Measurements from ENCODE around the gene POLDIP2. TPM values are rescaled to one million over a fixed set of nuclear protein-coding genes. Genes with fewer than 3 reads are reported as not detected.

The POLDIP2 gene
- total RNA-seq, 4 donors from 2014 or later = 54.9 to 95.3 (median 66.5) TPM

DNA sequence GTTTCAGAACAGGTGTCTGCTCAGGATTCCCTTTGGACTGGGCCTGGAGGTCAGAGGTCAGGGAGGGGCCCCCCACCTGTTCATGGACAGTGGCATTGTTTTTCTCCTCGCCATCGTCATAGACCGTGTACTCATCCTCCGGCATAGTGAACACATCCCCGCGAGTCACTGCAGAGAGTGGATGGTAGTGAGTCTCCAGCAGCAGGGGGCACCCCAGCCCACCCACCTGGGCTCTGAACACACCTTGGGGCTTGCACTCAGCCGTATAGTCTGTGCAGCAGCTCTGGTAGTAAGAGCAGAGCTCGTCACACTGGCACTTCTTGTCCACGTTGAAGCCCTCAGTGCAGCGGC, 12.3 kb upstream of the POLDIP2 start:
- in situ Hi-C loops (cut with MboI; ENCODE audit: low pct_ligation_motif_present in 1 of 4, low pct_unique_long_range_greater_than_20kb in 1 of 4, low sequenced_read_pairs in 3 of 4) (no loop called here), intact Hi-C loops (cut with DNase I; ENCODE audit: low total_unique reads) (no loop called here)
- Histone ChIP-seq H3K9me3 (no peaks in the 10 kb centered on the region), H3K36me3 (no peaks in the 10 kb centered on the region), H3K4me1 (peaks cover 8 to 20% (median 15%) of the 10 kb centered on the region in 4 donors), H3K27ac (no peak overlapping the region), H3K27me3 (peaks cover 18% of the 10 kb centered on the region), H3K4me3 (no peak overlapping the region)
- 83% methylated on average over 10 of the region's 10 CpGs; no CpG with 5 or more reads in 1 of the 2 donors for WGBS, 2 donors (ENCODE audit: low coverage in 1 of 2)
- TF ChIP-seq, protein P1, sequence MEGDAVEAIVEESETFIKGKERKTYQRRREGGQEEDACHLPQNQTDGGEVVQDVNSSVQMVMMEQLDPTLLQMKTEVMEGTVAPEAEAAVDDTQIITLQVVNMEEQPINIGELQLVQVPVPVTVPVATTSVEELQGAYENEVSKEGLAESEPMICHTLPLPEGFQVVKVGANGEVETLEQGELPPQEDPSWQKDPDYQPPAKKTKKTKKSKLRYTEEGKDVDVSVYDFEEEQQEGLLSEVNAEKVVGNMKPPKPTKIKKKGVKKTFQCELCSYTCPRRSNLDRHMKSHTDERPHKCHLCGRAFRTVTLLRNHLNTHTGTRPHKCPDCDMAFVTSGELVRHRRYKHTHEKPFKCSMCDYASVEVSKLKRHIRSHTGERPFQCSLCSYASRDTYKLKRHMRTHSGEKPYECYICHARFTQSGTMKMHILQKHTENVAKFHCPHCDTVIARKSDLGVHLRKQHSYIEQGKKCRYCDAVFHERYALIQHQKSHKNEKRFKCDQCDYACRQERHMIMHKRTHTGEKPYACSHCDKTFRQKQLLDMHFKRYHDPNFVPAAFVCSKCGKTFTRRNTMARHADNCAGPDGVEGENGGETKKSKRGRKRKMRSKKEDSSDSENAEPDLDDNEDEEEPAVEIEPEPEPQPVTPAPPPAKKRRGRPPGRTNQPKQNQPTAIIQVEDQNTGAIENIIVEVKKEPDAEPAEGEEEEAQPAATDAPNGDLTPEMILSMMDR (IDR thresholded peaks at IDR 0.05) = no peak
- DNase-seq = no peak

DNA sequence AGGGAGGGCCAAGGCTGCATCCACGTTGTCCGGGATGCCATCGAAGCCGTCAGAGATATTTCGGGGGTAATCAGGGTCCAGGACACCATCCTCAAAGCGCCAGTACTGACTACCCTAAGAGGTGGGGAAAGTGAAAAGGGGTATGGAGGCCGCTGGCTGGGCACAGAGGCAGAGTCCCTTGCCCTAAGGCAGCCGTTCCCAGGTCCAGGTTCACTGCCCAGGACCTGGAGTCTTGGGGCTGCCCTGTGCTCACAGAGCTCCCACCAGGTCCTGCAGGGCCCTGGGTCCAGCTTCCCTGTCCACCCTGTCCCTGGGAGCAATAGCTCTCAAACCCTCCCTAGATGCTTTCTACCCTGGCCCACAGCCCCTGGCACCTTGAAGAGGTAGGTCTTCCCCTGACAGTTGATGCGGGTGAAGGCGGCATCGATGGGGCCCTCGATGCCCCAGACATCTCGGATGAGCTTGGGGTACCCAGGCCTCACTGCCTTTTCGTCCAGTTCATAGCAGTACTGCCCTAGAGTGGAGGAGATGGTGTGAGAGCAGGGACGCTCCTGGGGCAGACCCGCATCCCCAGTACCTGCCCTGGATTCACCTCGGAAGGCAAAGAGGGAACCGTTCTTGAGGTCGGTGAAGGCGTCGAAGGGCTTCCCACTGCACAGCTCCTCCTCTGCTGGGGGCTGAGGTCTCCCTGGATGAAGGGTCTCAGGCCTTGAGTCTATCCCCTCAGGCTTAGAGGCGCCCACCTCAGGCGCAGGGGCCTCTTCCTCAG, 11.8 kb upstream of the POLDIP2 start:
- Histone ChIP-seq H3K4me1 (peaks cover 8 to 20% (median 15%) of the 10 kb centered on the region in 4 donors), H3K36me3 (no peaks in the 10 kb centered on the region), H3K4me3 (no peak overlapping the region), H3K9me3 (no peaks in the 10 kb centered on the region), H3K27ac (no peak overlapping the region), H3K27me3 (peaks cover 18% of the 10 kb centered on the region)
- intact Hi-C loops (cut with DNase I; ENCODE audit: low total_unique reads) = no loop called here
- no peak for DNase-seq
- in situ Hi-C loops (cut with MboI; ENCODE audit: low pct_ligation_motif_present in 1 of 4, low pct_unique_long_range_greater_than_20kb in 1 of 4, low sequenced_read_pairs in 3 of 4) = no loop called here
- TF ChIP-seq POLR2A (IDR thresholded peaks at IDR 0.05) (no peak), EP300 (IDR thresholded peaks at IDR 0.05; ENCODE audit: low read depth) (no peak), POLR2AphosphoS5 (IDR thresholded peaks at IDR 0.05) (no peak)
- TF ChIP-seq, protein P1 (IDR thresholded peaks at IDR 0.05) = no peak
- 92% methylated on average over 23 of the region's 23 CpGs; no CpG with 5 or more reads in 1 of the 2 donors for WGBS, 2 donors (ENCODE audit: low coverage in 1 of 2)

DNA sequence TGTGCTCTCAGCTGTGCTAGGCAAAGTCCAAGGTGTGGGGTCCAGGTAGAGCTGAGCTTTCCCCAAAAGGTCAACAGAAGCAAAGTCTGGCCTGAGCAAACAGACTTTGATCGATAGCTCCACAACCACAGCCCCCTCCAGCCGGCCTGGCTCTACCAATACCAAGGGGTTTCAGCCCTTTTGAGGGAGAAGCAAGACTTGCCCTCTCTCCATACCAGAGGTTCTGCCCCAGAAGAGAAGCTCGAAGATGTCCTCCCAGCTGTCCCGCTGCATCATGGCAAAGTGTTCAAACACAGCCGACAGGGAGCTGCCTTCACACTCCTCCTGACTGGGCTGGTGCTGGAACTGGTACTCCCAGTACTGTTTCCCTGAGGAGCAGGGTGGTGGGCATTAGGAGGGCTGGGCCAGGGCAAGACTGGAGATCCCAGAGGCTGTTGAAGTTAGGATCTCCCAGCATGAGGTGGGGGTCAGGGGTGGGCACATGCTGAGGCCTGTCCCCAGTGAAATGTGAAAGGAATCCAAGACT, 11.0 kb upstream of the POLDIP2 start:
- intact Hi-C loops (cut with DNase I; ENCODE audit: low total_unique reads) = no loop called here
- DNase-seq = no peak
- in situ Hi-C loops (cut with MboI; ENCODE audit: low pct_ligation_motif_present in 1 of 4, low pct_unique_long_range_greater_than_20kb in 1 of 4, low sequenced_read_pairs in 3 of 4) = no loop called here
- no peak overlapping the region for H3K4me3 ChIP-seq
- no peak for TF ChIP-seq POLR2A (IDR thresholded peaks at IDR 0.05)
- TF ChIP-seq, protein P1 (IDR thresholded peaks at IDR 0.05) = no peak
- no peak for TF ChIP-seq EP300 (IDR thresholded peaks at IDR 0.05; ENCODE audit: low read depth)
- TF ChIP-seq POLR2AphosphoS5 (IDR thresholded peaks at IDR 0.05) = no peak
- peaks cover 16% of the 10 kb centered on the region for H3K27me3 ChIP-seq
- WGBS, 2 donors (ENCODE audit: low coverage in 1 of 2) = 73 to 100% methylated on average over 1 to 5 of the region's 5 CpGs
- no peak overlapping the region for H3K27ac ChIP-seq
- H3K4me1 ChIP-seq = peaks cover 8 to 20% (median 15%) of the 10 kb centered on the region in 4 donors
- H3K9me3 ChIP-seq = no peaks in the 10 kb centered on the region
- peaks cover 0 to 6% (median 2%) of the 10 kb centered on the region in 4 donors for H3K36me3 ChIP-seq

DNA sequence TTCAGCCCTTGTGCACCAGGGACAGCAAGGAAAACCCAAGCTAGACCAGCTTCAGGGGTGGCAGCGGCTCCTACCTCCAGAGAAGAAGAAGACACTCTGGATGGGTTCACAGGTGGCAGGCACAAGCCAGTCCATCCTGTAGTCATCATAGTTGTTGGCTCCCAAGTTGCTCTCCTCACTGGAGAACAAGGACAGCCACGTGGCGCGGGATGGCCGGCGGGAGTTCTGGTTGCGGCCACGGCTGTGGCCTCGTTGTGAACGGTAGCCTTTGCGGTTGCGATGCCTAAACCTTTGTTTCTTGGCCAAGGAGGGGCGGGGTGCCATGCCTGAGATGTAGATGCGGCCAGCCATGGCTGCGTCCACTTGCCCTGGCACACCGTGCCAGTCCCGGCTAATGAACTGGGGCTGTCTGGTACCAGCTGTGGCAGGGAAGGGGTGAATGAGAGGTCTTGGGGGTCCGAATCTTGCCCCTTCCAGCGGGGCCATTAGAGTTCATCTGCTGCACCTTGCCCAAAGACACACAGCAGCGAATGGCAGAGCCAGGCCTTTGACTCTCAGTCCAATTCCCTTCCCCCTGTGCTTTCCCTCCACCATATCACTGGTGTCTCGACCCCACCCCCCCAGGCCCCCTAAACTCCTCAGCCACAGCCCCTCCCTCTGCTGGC, 10.4 kb upstream of the POLDIP2 start:
- H3K27me3 ChIP-seq = peaks cover 11% of the 10 kb centered on the region
- intact Hi-C loops (cut with DNase I; ENCODE audit: low total_unique reads) (no loop called here), in situ Hi-C loops (cut with MboI; ENCODE audit: low pct_ligation_motif_present in 1 of 4, low pct_unique_long_range_greater_than_20kb in 1 of 4, low sequenced_read_pairs in 3 of 4) (no loop called here)
- no peak for DNase-seq
- H3K36me3 ChIP-seq = peaks cover 0 to 11% (median 2%) of the 10 kb centered on the region in 4 donors
- peaks cover 4 to 16% (median 11%) of the 10 kb centered on the region in 4 donors for H3K4me1 ChIP-seq
- no peak overlapping the region for H3K4me3 ChIP-seq
- WGBS, 2 donors (ENCODE audit: low coverage in 1 of 2) = 89% methylated on average over 10 of the region's 21 CpGs; no CpG with 5 or more reads in 1 of the 2 donors
- TF ChIP-seq, protein P1 (IDR thresholded peaks at IDR 0.05) = no peak
- TF ChIP-seq POLR2AphosphoS5 (IDR thresholded peaks at IDR 0.05) (no peak), POLR2A (IDR thresholded peaks at IDR 0.05) (no peak), EP300 (IDR thresholded peaks at IDR 0.05; ENCODE audit: low read depth) (no peak)
- H3K9me3 ChIP-seq = no peaks in the 10 kb centered on the region
- H3K27ac ChIP-seq = no peak overlapping the region
